Measurements from ENCODE around the gene RBM15B. TPM values are rescaled to one million over a fixed set of nuclear protein-coding genes. Genes with fewer than 3 reads are reported as not detected.

The RBM15B gene
- polyA plus RNA-seq, 3 donors: 7.1 to 10.3 (median 9.1) TPM

GRCh38 chr3:51434110-51434509 lies 43.0 kb downstream of the RBM15B start:
- TF ChIP-seq CTCF (IDR thresholded peaks at IDR 0.05): no peak
- Histone ChIP-seq H3K4me2 (replicated peaks; ENCODE audit: extremely low read depth, low read length, poor library complexity, severe bottlenecking) (no peak overlapping the region), H4K20me1 (ENCODE audit: insufficient read depth, low read length) (no peaks in the 10 kb centered on the region), H3K4me1 (ENCODE audit: control insufficient read depth in 1 of 2, insufficient read depth in 2 of 2, low read length in 2 of 2) (no peaks in the 10 kb centered on the region), H3K27me3 (ENCODE audit: control insufficient read depth in 2 of 2, insufficient read depth in 2 of 2, low read length in 2 of 2) (no peaks in the 10 kb centered on the region), H3K9me3 (replicated peaks in 1 of 2; ENCODE audit: control insufficient read depth in 1 of 2, insufficient read depth in 1 of 2, low read length in 2 of 2) (no peaks in the 10 kb centered on the region), H3K36me3 (replicated peaks in 1 of 2; ENCODE audit: control insufficient read depth in 1 of 2, insufficient read depth in 2 of 2, low read length in 2 of 2) (peaks cover 54 to 86% of the 10 kb centered on the region in 2 donors), H2AFZ (ENCODE audit: insufficient read depth, low read depth, low read length, poor library complexity, severe bottlenecking) (no peak overlapping the region), H3K4me3 (replicated peaks in 1 of 3; ENCODE audit: low read depth in 2 of 3, low read length in 3 of 3) (no peak overlapping the region), H3K79me2 (ENCODE audit: insufficient read depth, low read length) (no peaks in the 10 kb centered on the region), H3K9ac (ENCODE audit: insufficient read depth, low read length, poor library complexity, severe bottlenecking) (no peak overlapping the region), H3K27ac (ENCODE audit: low read depth in 1 of 2, low read length in 2 of 2) (no peak overlapping the region)
- 100% methylated on average over 1 of the region's 5 CpGs for WGBS (ENCODE audit: insufficient coverage)
- intact Hi-C loops (cut with micrococcal nuclease): no loop called here
- Mint-ChIP-seq H3K36me3 (peaks cover 54 to 90% of the 10 kb centered on the region in 2 donors), H3K27me3 (ENCODE audit: low read depth in 3 of 3) (peaks cover 0 to 3% (median 0%) of the 10 kb centered on the region in 3 donors), H3K9me3 (no peaks in the 10 kb centered on the region), H3K4me3 (no peak overlapping the region), H3K4me1 (no peaks in the 10 kb centered on the region), H3K27ac (no peak overlapping the region)
- no peak for DNase-seq

- Histone ChIP-seq H3K4me2 (replicated peaks; ENCODE audit: extremely low read depth, low read length, poor library complexity, severe bottlenecking) (no peak overlapping the region), H4K20me1 (ENCODE audit: insufficient read depth, low read length) (no peaks in the 10 kb centered on the region), H2AFZ (ENCODE audit: insufficient read depth, low read depth, low read length, poor library complexity, severe bottlenecking) (no peak overlapping the region), H3K9ac (ENCODE audit: insufficient read depth, low read length, poor library complexity, severe bottlenecking) (no peak overlapping the region), H3K9me3 (replicated peaks in 1 of 2; ENCODE audit: control insufficient read depth in 1 of 2, insufficient read depth in 1 of 2, low read length in 2 of 2) (no peaks in the 10 kb centered on the region), H3K4me1 (ENCODE audit: control insufficient read depth in 1 of 2, insufficient read depth in 2 of 2, low read length in 2 of 2) (no peaks in the 10 kb centered on the region), H3K27ac (ENCODE audit: low read depth in 1 of 2, low read length in 2 of 2) (no peak overlapping the region), H3K27me3 (ENCODE audit: control insufficient read depth in 2 of 2, insufficient read depth in 2 of 2, low read length in 2 of 2) (no peaks in the 10 kb centered on the region), H3K79me2 (ENCODE audit: insufficient read depth, low read length) (no peaks in the 10 kb centered on the region), H3K36me3 (replicated peaks in 1 of 2; ENCODE audit: control insufficient read depth in 1 of 2, insufficient read depth in 2 of 2, low read length in 2 of 2) (peaks cover 49 to 86% of the 10 kb centered on the region in 2 donors), H3K4me3 (replicated peaks in 1 of 3; ENCODE audit: low read depth in 2 of 3, low read length in 3 of 3) (no peak overlapping the region)
- Mint-ChIP-seq H3K36me3 (peaks cover 50 to 91% of the 10 kb centered on the region in 2 donors), H3K4me3 (no peak overlapping the region), H3K27me3 (ENCODE audit: low read depth in 3 of 3) (peaks cover 0 to 3% (median 0%) of the 10 kb centered on the region in 3 donors), H3K27ac (peak overlapping the region in 3 of 7 donors; percentile 16 to 75 (median 39)), H3K9me3 (no peaks in the 10 kb centered on the region), H3K4me1 (no peaks in the 10 kb centered on the region)
- intact Hi-C loops (cut with micrococcal nuclease): no loop called here
- peak; percentile 75 for TF ChIP-seq CTCF (IDR thresholded peaks at IDR 0.05)
- peak; percentile 34 to 49 (median 40) for DNase-seq
These were observed 43.8 kb downstream of the RBM15B start for GRCh38 chr3:51434746-51435327.
